ENCODE results near the gene MRPS27.

DNA sequence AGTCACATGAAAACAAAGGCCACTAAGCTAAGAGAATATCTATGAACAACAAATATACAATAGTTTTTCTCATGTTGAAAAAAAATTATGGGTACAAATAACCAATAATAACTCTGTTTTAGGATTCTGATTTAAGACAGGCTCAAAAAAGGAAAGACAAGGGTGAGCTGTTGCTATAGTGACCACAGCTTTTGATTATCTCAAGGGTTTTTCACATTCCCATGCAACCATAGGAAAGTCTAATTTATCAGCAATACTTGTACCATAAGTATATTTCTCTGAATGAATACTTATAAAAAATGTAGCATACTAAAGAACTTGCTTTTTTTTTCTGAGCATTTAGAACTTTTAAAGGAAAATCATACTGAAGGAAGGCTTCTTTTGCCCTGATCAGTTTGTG lies 68.0 kb downstream of the MRPS27 start:
- no peak for TF ChIP-seq YY1 (IDR thresholded peaks at IDR 0.05)
- TF ChIP-seq, protein P1, sequence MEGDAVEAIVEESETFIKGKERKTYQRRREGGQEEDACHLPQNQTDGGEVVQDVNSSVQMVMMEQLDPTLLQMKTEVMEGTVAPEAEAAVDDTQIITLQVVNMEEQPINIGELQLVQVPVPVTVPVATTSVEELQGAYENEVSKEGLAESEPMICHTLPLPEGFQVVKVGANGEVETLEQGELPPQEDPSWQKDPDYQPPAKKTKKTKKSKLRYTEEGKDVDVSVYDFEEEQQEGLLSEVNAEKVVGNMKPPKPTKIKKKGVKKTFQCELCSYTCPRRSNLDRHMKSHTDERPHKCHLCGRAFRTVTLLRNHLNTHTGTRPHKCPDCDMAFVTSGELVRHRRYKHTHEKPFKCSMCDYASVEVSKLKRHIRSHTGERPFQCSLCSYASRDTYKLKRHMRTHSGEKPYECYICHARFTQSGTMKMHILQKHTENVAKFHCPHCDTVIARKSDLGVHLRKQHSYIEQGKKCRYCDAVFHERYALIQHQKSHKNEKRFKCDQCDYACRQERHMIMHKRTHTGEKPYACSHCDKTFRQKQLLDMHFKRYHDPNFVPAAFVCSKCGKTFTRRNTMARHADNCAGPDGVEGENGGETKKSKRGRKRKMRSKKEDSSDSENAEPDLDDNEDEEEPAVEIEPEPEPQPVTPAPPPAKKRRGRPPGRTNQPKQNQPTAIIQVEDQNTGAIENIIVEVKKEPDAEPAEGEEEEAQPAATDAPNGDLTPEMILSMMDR (IDR thresholded peaks at IDR 0.05; ENCODE audit: low read depth, low read length, missing input control) = no peak
- TF ChIP-seq, protein P2, sequence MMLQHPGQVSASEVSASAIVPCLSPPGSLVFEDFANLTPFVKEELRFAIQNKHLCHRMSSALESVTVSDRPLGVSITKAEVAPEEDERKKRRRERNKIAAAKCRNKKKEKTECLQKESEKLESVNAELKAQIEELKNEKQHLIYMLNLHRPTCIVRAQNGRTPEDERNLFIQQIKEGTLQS (IDR thresholded peaks at IDR 0.05) = no peak
- TF ChIP-seq RAD21 (IDR thresholded peaks at IDR 0.05) = no peak
- TF ChIP-seq TAF1 (conservative IDR thresholded peaks at IDR 0.05) = no peak
- TF ChIP-seq, protein P3, sequence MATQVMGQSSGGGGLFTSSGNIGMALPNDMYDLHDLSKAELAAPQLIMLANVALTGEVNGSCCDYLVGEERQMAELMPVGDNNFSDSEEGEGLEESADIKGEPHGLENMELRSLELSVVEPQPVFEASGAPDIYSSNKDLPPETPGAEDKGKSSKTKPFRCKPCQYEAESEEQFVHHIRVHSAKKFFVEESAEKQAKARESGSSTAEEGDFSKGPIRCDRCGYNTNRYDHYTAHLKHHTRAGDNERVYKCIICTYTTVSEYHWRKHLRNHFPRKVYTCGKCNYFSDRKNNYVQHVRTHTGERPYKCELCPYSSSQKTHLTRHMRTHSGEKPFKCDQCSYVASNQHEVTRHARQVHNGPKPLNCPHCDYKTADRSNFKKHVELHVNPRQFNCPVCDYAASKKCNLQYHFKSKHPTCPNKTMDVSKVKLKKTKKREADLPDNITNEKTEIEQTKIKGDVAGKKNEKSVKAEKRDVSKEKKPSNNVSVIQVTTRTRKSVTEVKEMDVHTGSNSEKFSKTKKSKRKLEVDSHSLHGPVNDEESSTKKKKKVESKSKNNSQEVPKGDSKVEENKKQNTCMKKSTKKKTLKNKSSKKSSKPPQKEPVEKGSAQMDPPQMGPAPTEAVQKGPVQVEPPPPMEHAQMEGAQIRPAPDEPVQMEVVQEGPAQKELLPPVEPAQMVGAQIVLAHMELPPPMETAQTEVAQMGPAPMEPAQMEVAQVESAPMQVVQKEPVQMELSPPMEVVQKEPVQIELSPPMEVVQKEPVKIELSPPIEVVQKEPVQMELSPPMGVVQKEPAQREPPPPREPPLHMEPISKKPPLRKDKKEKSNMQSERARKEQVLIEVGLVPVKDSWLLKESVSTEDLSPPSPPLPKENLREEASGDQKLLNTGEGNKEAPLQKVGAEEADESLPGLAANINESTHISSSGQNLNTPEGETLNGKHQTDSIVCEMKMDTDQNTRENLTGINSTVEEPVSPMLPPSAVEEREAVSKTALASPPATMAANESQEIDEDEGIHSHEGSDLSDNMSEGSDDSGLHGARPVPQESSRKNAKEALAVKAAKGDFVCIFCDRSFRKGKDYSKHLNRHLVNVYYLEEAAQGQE (IDR thresholded peaks at IDR 0.05) = no peak
- no peak for TF ChIP-seq EGR1 (IDR thresholded peaks at IDR 0.05; ENCODE audit: low read depth in 2 of 2)
- TF ChIP-seq, protein P4, sequence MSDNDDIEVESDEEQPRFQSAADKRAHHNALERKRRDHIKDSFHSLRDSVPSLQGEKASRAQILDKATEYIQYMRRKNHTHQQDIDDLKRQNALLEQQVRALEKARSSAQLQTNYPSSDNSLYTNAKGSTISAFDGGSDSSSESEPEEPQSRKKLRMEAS (IDR thresholded peaks at IDR 0.05) = no peak
- no peak for TF ChIP-seq FOXA2 (IDR thresholded peaks at IDR 0.05)
- TF ChIP-seq, protein P5, sequence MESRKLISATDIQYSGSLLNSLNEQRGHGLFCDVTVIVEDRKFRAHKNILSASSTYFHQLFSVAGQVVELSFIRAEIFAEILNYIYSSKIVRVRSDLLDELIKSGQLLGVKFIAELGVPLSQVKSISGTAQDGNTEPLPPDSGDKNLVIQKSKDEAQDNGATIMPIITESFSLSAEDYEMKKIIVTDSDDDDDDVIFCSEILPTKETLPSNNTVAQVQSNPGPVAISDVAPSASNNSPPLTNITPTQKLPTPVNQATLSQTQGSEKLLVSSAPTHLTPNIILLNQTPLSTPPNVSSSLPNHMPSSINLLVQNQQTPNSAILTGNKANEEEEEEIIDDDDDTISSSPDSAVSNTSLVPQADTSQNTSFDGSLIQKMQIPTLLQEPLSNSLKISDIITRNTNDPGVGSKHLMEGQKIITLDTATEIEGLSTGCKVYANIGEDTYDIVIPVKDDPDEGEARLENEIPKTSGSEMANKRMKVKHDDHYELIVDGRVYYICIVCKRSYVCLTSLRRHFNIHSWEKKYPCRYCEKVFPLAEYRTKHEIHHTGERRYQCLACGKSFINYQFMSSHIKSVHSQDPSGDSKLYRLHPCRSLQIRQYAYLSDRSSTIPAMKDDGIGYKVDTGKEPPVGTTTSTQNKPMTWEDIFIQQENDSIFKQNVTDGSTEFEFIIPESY (IDR thresholded peaks at IDR 0.05) = no peak
- no peak for TF ChIP-seq GABPA (IDR thresholded peaks at IDR 0.05 in 1 of 2, conservative IDR thresholded peaks at IDR 0.05 in 1 of 2)

Measured in liver (tissue), 3 donors.